Activated naive CD4-positive, alpha-beta T cell treated with anti-CD3 and anti-CD28 coated beads for 36 hours (primary cell): ENCODE data around the gene MYL3. TPM values are rescaled to one million over a fixed set of nuclear protein-coding genes. Genes with fewer than 3 reads are reported as not detected.

Experiments used
- CTCF ChIA-PET: fragments of 350-600 bp; sonication (Branson Sonifier 250); formaldehyde crosslinking; loops from one replicate; lab custom pipeline; 2021; ENCODE audit warnings: antibody characterized with exemption; lab: Charles Lee
- DNase-seq: peaks from one replicate; pipeline ENCODE4 v3.0.0-alpha.2; 2020
- H3K27ac Mint-ChIP-seq: one replicate; pipeline ENCODE4 v1.8.0; 2021; ENCODE audit warnings: mild to moderate bottlenecking, mixed read lengths
- H3K27me3 Mint-ChIP-seq: one replicate; pipeline ENCODE4 v1.8.0; 2021; ENCODE audit warnings: low read depth, mixed read lengths
- H3K36me3 Mint-ChIP-seq: one replicate; pipeline ENCODE4 v1.8.0; 2021; ENCODE audit warnings: low read depth, mixed read lengths
- H3K4me1 Mint-ChIP-seq: one replicate; pipeline ENCODE4 v1.8.0; 2021; ENCODE audit warnings: low read depth, mixed read lengths
- H3K4me3 Mint-ChIP-seq: one replicate; pipeline ENCODE4 v1.8.0; 2021; ENCODE audit warnings: mild to moderate bottlenecking, moderate library complexity, mixed read lengths
- H3K9me3 Mint-ChIP-seq: one replicate; pipeline ENCODE4 v1.8.0; 2021; ENCODE audit warnings: mixed read lengths
- intact Hi-C: fragments of 100-400 bp; cut with micrococcal nuclease; formaldehyde crosslinking; loops from one replicate; pipeline ENCODE4 v1.15.1; 2023
- total RNA-seq, 2 experiments: library from RNA; stranded (reverse); gene quantifications; one replicate each; pipeline ENCODE4 v1.2.3, GENCODE V29; 2021

The MYL3 gene
- total RNA-seq, 2 experiments from 2014 or later = not detected

DNA sequence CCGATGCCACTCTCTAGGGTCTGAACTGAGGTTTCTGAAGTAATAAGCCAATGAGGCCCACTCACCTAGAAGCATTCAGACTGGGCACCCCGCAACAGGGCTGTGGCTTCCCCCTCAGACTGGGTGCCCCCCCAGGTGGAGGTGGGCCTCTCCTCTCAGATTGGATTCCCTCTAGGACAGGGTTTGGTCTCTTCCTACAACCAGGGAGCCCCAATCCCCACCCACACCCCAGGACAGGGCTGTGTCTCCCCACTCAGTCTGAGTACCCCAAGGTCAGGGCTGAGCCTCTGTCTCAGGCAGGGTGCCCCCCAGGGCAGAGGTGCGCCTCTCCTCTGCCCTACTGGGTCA is 41.9 kb upstream of the MYL3 start:
- Mint-ChIP-seq H3K4me3 (no peak overlapping the region), H3K9me3 (no peaks in the 10 kb centered on the region), H3K27ac (no peak overlapping the region), H3K36me3 (no peaks in the 10 kb centered on the region), H3K27me3 (no peaks in the 10 kb centered on the region), H3K4me1 (peaks cover 3% of the 10 kb centered on the region)
- intact Hi-C loops = loop anchor here (5.0 kb wide), 1 partner anchor 418 kb away; no protein-coding TSS in a partner anchor
- DNase-seq = no peak
- CTCF ChIA-PET = interaction anchor here (1.1 kb wide), 1 partner anchor 8 kb away, joined by 3 read pairs; no protein-coding TSS in a partner anchor

GRCh38 chr3:46904303-46905212 is 41.3 kb upstream of the MYL3 start:
- Mint-ChIP-seq H3K36me3 (no peaks in the 10 kb centered on the region), H3K4me1 (peaks cover 3% of the 10 kb centered on the region), H3K27ac (no peak overlapping the region), H3K9me3 (no peaks in the 10 kb centered on the region), H3K27me3 (no peaks in the 10 kb centered on the region), H3K4me3 (no peak overlapping the region)
- DNase-seq = no peak
- intact Hi-C loops = loop anchor here (5.0 kb wide), 1 partner anchor 417 kb away; no protein-coding TSS in a partner anchor
- CTCF ChIA-PET = interaction anchor here (0.6 to 1.1 kb wide), 2 partner anchors 9 to 143 kb away, joined by 3 to 4 read pairs; no protein-coding TSS in a partner anchor

GRCh38 chr3:46903341-46904302 is 40.4 kb upstream of the MYL3 start:
- CTCF ChIA-PET = no interaction called here
- H3K9me3 Mint-ChIP-seq = no peaks in the 10 kb centered on the region
- H3K27ac Mint-ChIP-seq = no peak overlapping the region
- peaks cover 6% of the 10 kb centered on the region for H3K27me3 Mint-ChIP-seq
- H3K4me3 Mint-ChIP-seq = no peak overlapping the region
- H3K36me3 Mint-ChIP-seq = no peaks in the 10 kb centered on the region
- peaks cover 3% of the 10 kb centered on the region for H3K4me1 Mint-ChIP-seq
- intact Hi-C loops = no loop called here
- DNase-seq = no peak

DNA sequence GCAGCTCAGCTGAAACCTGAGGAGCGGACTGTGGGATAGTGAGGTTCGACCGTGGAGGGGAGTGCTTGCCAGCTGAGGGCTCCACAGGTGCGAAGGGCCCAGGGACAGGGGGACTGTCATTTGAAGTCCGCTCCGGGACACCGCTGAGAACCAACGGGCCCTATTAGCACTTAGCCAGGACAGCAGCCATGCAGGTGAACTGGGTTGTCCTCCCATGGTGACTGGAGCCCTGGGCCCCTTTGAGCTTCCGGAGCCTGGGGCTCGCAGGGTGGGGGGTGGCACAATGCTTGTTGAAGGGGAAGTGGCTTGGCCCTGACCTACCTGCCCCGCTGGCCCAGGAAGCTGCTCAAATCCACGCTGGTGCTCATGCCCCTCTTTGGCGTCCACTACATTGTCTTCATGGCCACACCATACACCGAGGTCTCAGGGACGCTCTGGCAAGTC is 39.0 kb upstream of the MYL3 start:
- no peak for DNase-seq
- H3K9me3 Mint-ChIP-seq = no peaks in the 10 kb centered on the region
- H3K27me3 Mint-ChIP-seq = peaks cover 15% of the 10 kb centered on the region
- CTCF ChIA-PET = interaction anchor here (0.6 to 1.4 kb wide), 3 partner anchors 7 to 277 kb away, joined by 3 to 4 read pairs (median 3); no protein-coding TSS in a partner anchor
- H3K36me3 Mint-ChIP-seq = no peaks in the 10 kb centered on the region
- intact Hi-C loops = no loop called here
- no peak overlapping the region for H3K27ac Mint-ChIP-seq
- H3K4me3 Mint-ChIP-seq = no peak overlapping the region
- H3K4me1 Mint-ChIP-seq = peaks cover 3% of the 10 kb centered on the region

GRCh38 chr3:46901591-46902187 is 38.4 kb upstream of the MYL3 start:
- intact Hi-C loops = no loop called here

DNA sequence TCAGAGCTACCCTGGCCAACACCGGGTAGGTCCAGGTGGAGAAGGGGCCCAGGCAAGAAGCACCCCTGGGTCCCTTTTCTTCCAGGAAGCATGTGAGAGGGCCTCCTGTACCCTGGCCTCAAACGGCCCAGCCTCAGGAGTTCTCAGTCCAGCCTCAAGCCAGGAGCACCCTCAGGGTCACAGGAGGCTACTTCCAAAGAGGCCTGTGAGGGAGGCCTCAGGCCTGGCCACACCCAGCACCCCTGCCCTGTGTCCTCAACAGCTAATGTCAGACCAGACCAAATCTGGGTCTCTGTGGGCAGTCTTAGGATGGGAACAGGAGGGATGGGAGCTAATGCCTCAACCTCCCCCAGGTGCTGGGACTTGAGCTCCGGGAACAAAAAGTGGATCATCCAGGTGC is 37.8 kb upstream of the MYL3 start:
- Mint-ChIP-seq H3K9me3 (no peaks in the 10 kb centered on the region), H3K36me3 (no peaks in the 10 kb centered on the region), H3K27ac (no peak overlapping the region), H3K27me3 (peaks cover 15% of the 10 kb centered on the region), H3K4me1 (peaks cover 3% of the 10 kb centered on the region), H3K4me3 (no peak overlapping the region)
- CTCF ChIA-PET = interaction anchor here (0.6 to 1.4 kb wide), 4 partner anchors 8 to 172 kb away, joined by 3 to 4 read pairs (median 4); no protein-coding TSS in a partner anchor
- no peak for DNase-seq
- intact Hi-C loops = no loop called here

More at GRCh38 chr3:46901591-46902187, 38.4 kb upstream of the MYL3 start:
- peaks cover 15% of the 10 kb centered on the region for H3K27me3 Mint-ChIP-seq
- peaks cover 3% of the 10 kb centered on the region for H3K4me1 Mint-ChIP-seq
- H3K27ac Mint-ChIP-seq = no peak overlapping the region
- no peaks in the 10 kb centered on the region for H3K36me3 Mint-ChIP-seq
- CTCF ChIA-PET = interaction anchor here (0.6 to 1.4 kb wide), 3 partner anchors 8 to 277 kb away, joined by 3 to 4 read pairs (median 3); no protein-coding TSS in a partner anchor
- no peaks in the 10 kb centered on the region for H3K9me3 Mint-ChIP-seq
- no peak overlapping the region for H3K4me3 Mint-ChIP-seq
- no peak for DNase-seq

- no peak for DNase-seq
- no peaks in the 10 kb centered on the region for H3K36me3 Mint-ChIP-seq
- no peaks in the 10 kb centered on the region for H3K9me3 Mint-ChIP-seq
- H3K4me1 Mint-ChIP-seq = peaks cover 3% of the 10 kb centered on the region
- H3K4me3 Mint-ChIP-seq = no peak overlapping the region
- no peak overlapping the region for H3K27ac Mint-ChIP-seq
- CTCF ChIA-PET = interaction anchor here (0.7 to 1.0 kb wide), 3 partner anchors 33 to 34 kb away, joined by 3 to 4 read pairs (median 3); no protein-coding TSS in a partner anchor
- peaks cover 15% of the 10 kb centered on the region for H3K27me3 Mint-ChIP-seq
- intact Hi-C loops = no loop called here
Measured at GRCh38 chr3:46900356-46900755, 37.1 kb upstream of the MYL3 start.

GRCh38 chr3:46900007-46900292 is 36.7 kb upstream of the MYL3 start:
- no peak for DNase-seq
- H3K27me3 Mint-ChIP-seq = peaks cover 15% of the 10 kb centered on the region
- no peaks in the 10 kb centered on the region for H3K36me3 Mint-ChIP-seq
- peaks cover 3% of the 10 kb centered on the region for H3K4me1 Mint-ChIP-seq
- no peak overlapping the region for H3K27ac Mint-ChIP-seq
- CTCF ChIA-PET = interaction anchor here (0.8 kb wide), 1 partner anchor 33 kb away, joined by 3 read pairs; no protein-coding TSS in a partner anchor
- H3K9me3 Mint-ChIP-seq = no peaks in the 10 kb centered on the region
- no peak overlapping the region for H3K4me3 Mint-ChIP-seq
- intact Hi-C loops = no loop called here

DNA sequence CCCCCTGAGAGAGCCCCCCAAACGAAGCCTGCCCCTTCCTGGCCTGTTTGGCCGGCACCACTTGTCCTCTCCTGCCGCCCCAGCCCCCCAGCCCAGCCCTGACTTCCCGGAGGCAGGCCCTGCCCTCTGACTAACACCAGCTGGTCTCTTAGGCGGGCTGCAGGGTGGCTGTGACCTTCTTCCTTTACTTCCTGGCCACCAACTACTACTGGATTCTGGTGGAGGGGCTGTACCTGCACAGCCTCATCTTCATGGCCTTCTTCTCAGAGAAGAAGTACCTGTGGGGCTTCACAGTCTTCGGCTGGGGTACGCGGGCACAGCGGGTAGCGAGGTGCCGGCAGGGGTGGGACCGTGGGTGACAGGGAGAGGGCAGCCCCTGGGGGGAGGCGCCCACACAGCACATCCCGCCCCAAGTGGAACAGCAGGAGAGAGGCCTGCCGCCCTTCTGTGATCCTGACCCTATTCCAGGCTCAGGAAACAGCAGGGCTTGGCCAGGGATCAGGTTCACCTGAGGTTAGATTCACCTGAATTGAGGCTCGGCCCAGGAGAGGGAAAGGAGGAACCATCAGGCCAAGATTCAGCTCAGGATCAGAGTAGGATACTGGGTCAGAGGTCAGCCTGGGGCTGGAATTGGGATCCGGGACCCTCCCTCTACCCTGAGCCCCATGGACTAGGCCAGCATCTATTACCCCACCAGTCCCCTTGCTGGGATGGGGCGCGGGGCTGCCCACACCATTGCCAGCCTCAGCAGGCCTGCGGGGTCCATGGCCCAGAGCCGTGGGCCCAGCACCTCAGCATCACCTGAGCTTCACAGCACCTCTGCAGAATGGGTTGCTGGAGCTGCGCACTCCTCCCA is 36.1 kb upstream of the MYL3 start:
- no peaks in the 10 kb centered on the region for H3K9me3 Mint-ChIP-seq
- no peaks in the 10 kb centered on the region for H3K36me3 Mint-ChIP-seq
- CTCF ChIA-PET = interaction anchor here (0.8 kb wide), 1 partner anchor 32 kb away, joined by 3 read pairs; no protein-coding TSS in a partner anchor
- H3K27ac Mint-ChIP-seq = no peak overlapping the region
- intact Hi-C loops = no loop called here
- DNase-seq = no peak
- H3K4me1 Mint-ChIP-seq = peaks cover 3% of the 10 kb centered on the region
- H3K4me3 Mint-ChIP-seq = no peak overlapping the region
- peaks cover 15% of the 10 kb centered on the region for H3K27me3 Mint-ChIP-seq

- CTCF ChIA-PET = interaction anchor here (1.1 to 1.6 kb wide), 2 partner anchors 11 to 193 kb away, joined by 3 to 5 read pairs; no protein-coding TSS in a partner anchor
- intact Hi-C loops = no loop called here
Measured at GRCh38 chr3:46898321-46899150, 35.3 kb upstream of the MYL3 start.

More at GRCh38 chr3:46898321-46899150, 35.3 kb upstream of the MYL3 start:
- no peak for DNase-seq
- Mint-ChIP-seq H3K27ac (no peak overlapping the region), H3K27me3 (peaks cover 19% of the 10 kb centered on the region), H3K36me3 (no peaks in the 10 kb centered on the region), H3K4me3 (no peak overlapping the region), H3K9me3 (no peaks in the 10 kb centered on the region), H3K4me1 (peaks cover 3% of the 10 kb centered on the region)
